H9 (cell line): Measurements from ENCODE around the gene LAX1. TPM values are rescaled to one million over a fixed set of nuclear protein-coding genes. Genes with fewer than 3 reads are reported as not detected.

ENCODE experiments used
- DNase-seq: peaks from one replicate; pipeline ENCODE4 v3.0.0-alpha.2; 2017
- H2AFZ ChIP-seq: one replicate; pipeline ENCODE4 v1.6.1; 2013; ENCODE audit warnings: mild to moderate bottlenecking, low read length, control low read depth, moderate library complexity
- H2AK5ac ChIP-seq: 2 replicates; pipeline ENCODE4 v1.6.1; 2013; ENCODE audit warnings: low read length, control low read depth, mixed read lengths; ENCODE audit not compliant: insufficient read length
- H2BK120ac ChIP-seq: one replicate; pipeline ENCODE4 v1.6.1; 2013; ENCODE audit warnings: low read depth, mild to moderate bottlenecking, low read length, control low read depth, inconsistent platforms; ENCODE audit not compliant: poor library complexity, severe bottlenecking
- H2BK12ac ChIP-seq: 2 replicates; pipeline ENCODE4 v1.6.1; 2013; ENCODE audit warnings: low read length, control low read depth, mixed read lengths, low read depth; ENCODE audit not compliant: insufficient read length
- H2BK15ac ChIP-seq: 2 replicates; pipeline ENCODE4 v1.6.1; 2013; ENCODE audit warnings: low read depth, low read length, control low read depth
- H2BK20ac ChIP-seq: one replicate; pipeline ENCODE4 v1.6.1; 2013; ENCODE audit warnings: low read depth, mild to moderate bottlenecking, low read length, control low read depth, inconsistent platforms; ENCODE audit not compliant: poor library complexity, severe bottlenecking
- H2BK5ac ChIP-seq: 2 replicates; pipeline ENCODE4 v1.6.1; 2013; ENCODE audit warnings: low read length, control low read depth, mixed read lengths; ENCODE audit not compliant: insufficient read length
- H3K14ac ChIP-seq: 2 replicates; pipeline ENCODE4 v1.6.1; 2013; ENCODE audit warnings: low read length, control low read depth; ENCODE audit not compliant: insufficient read depth
- H3K18ac ChIP-seq: 2 replicates; pipeline ENCODE4 v1.6.1; 2013; ENCODE audit warnings: low read depth, mild to moderate bottlenecking, mixed read lengths, low read length, control low read depth; ENCODE audit not compliant: insufficient read length
- H3K23ac ChIP-seq: 2 replicates; pipeline ENCODE4 v1.6.1; 2013; ENCODE audit warnings: low read length, control low read depth, mixed read lengths, low read depth; ENCODE audit not compliant: insufficient read length
- H3K23me2 ChIP-seq: 2 replicates; pipeline ENCODE4 v1.6.1; 2013; ENCODE audit warnings: low read depth, mild to moderate bottlenecking, mixed read lengths, low read length, control low read depth; ENCODE audit not compliant: insufficient read length, poor library complexity, severe bottlenecking
- H3K27ac ChIP-seq: 2 replicates; pipeline ENCODE4 v1.5.1; 2013; ENCODE audit warnings: low read length, control low read depth, mixed read lengths, low read depth; ENCODE audit not compliant: insufficient read length
- H3K27me3 ChIP-seq: 2 replicates; pipeline ENCODE4 v1.6.1; 2013; ENCODE audit warnings: low read length, control low read depth, inconsistent platforms; ENCODE audit not compliant: insufficient read depth
- H3K4ac ChIP-seq: 2 replicates; pipeline ENCODE4 v1.6.1; 2013; ENCODE audit warnings: low read depth, mild to moderate bottlenecking, control low read depth, inconsistent platforms, low read length, moderate library complexity
- H3K4me1 ChIP-seq: 2 replicates; pipeline ENCODE4 v1.6.1; 2013; ENCODE audit warnings: low read length, control low read depth, inconsistent platforms; ENCODE audit not compliant: insufficient read depth
- H3K4me2 ChIP-seq: 2 replicates; pipeline ENCODE4 v1.6.1; 2013; ENCODE audit warnings: low read length, control low read depth, mixed read lengths; ENCODE audit not compliant: insufficient read length, insufficient read depth
- H3K56ac ChIP-seq: 2 replicates; pipeline ENCODE4 v1.6.1; 2013; ENCODE audit warnings: low read depth, mild to moderate bottlenecking, mixed read lengths, low read length, control low read depth; ENCODE audit not compliant: insufficient read length
- H3K79me1 ChIP-seq: 2 replicates; pipeline ENCODE4 v1.6.1; 2013; ENCODE audit warnings: low read depth, mild to moderate bottlenecking, moderate library complexity, low read length, control low read depth, inconsistent platforms; ENCODE audit not compliant: insufficient read depth, poor library complexity, severe bottlenecking
- H3K79me2 ChIP-seq: 2 replicates; pipeline ENCODE4 v1.6.1; 2013; ENCODE audit warnings: low read length, control low read depth, inconsistent platforms; ENCODE audit not compliant: insufficient read depth
- H3K9ac ChIP-seq: 2 replicates; pipeline ENCODE4 v1.6.1; 2013; ENCODE audit warnings: low read length, control low read depth, mixed read lengths; ENCODE audit not compliant: insufficient read length; ENCODE audit errors: extremely low read depth
- H3K9me3 ChIP-seq: one replicate; pipeline ENCODE4 v1.6.1; 2013; ENCODE audit warnings: low read depth, low read length, inconsistent platforms; ENCODE audit not compliant: control insufficient read depth
- H3T11ph ChIP-seq: one replicate; pipeline ENCODE4 v1.6.1; 2013; ENCODE audit warnings: mild to moderate bottlenecking, low read length, control low read depth, inconsistent platforms
- H4K20me1 ChIP-seq: one replicate; pipeline ENCODE4 v1.6.1; 2013; ENCODE audit not compliant: control insufficient read depth, insufficient read length, insufficient read depth
- H4K5ac ChIP-seq: 2 replicates; pipeline ENCODE4 v1.6.1; 2013; ENCODE audit warnings: low read depth, mild to moderate bottlenecking, mixed read lengths, low read length, control low read depth; ENCODE audit not compliant: insufficient read length
- H4K8ac ChIP-seq: replicated peaks from 2 replicates; pipeline ENCODE4 v1.6.1; 2013; ENCODE audit warnings: low read length, control low read depth, mixed read lengths, low read depth; ENCODE audit not compliant: insufficient read length
- H4K91ac ChIP-seq: 2 replicates; pipeline ENCODE4 v1.6.1; 2013; ENCODE audit warnings: low read depth, mild to moderate bottlenecking, moderate library complexity, mixed read lengths, low read length, control low read depth; ENCODE audit not compliant: insufficient read length
- H3K27ac Mint-ChIP-seq, 3 experiments: 2 replicates in 2 of 3; 3 replicates in 1 of 3; pipeline ENCODE4 v1.8.0; 2020 to 2021; ENCODE audit warnings: mixed read lengths in 3 of 3, mild to moderate bottlenecking in 1 of 3, moderate library complexity in 1 of 3
- H3K27me3 Mint-ChIP-seq: 2 replicates; pipeline ENCODE4 v1.8.0; 2021; ENCODE audit warnings: low read depth, mild to moderate bottlenecking, moderate library complexity, mixed read lengths
- H3K36me3 Mint-ChIP-seq, 3 experiments: 2 replicates in 2 of 3; 3 replicates in 1 of 3; pipeline ENCODE4 v1.8.0; 2020 to 2021; ENCODE audit warnings: low read depth in 3 of 3, mixed read lengths in 3 of 3; ENCODE audit not compliant: insufficient read depth in 1 of 3
- H3K4me1 Mint-ChIP-seq, 2 experiments: 2 replicates each; pipeline ENCODE4 v1.8.0; 2020; ENCODE audit warnings: mixed read lengths in 2 of 2
- H3K4me3 Mint-ChIP-seq, 2 experiments: 2 replicates in 1 of 2; 3 replicates in 1 of 2; pipeline ENCODE4 v1.8.0; 2020 to 2021; ENCODE audit warnings: mild to moderate bottlenecking in 2 of 2, mixed read lengths in 2 of 2, moderate library complexity in 1 of 2
- H3K9me3 Mint-ChIP-seq, 2 experiments: 2 replicates in 1 of 2; 3 replicates in 1 of 2; pipeline ENCODE4 v1.8.0; 2020; ENCODE audit warnings: mild to moderate bottlenecking in 2 of 2, mixed read lengths in 2 of 2, moderate library complexity in 1 of 2
- CTCF ChIP-seq: fragments of 200-600 bp; sonication (generic); conservative IDR thresholded peaks from 3 replicates; pipeline ENCODE4 v1.8.0; 2021; ENCODE audit warnings: antibody characterized with exemption, mild to moderate bottlenecking
- WGBS: extraction: QIAGEN DNeasy Blood & Tissue Kit; methylation state at CpG from one replicate; pipeline ENCODE4 v1.1.7; 2013; ENCODE audit warnings: missing lambda C conversion rate, low lambda C conversion rate, mixed read lengths; ENCODE audit not compliant: insufficient read length; ENCODE audit errors: extremely low coverage; 5-methylcytosine and 5-hydroxymethylcytosine counted together
- total RNA-seq: library from RNA; stranded (reverse); gene quantifications from 2 replicates; pipeline ENCODE4 v1.2.1, GENCODE V29; 2021

The LAX1 gene
- total RNA-seq, 1 experiment from 2014 or later = not detected

GRCh38 chr1:203777596-203777995 lies 12.6 kb downstream of the LAX1 start:
- no CpG with 5 or more reads among the region's 3 CpGs for whole genome bisulfite sequencing

More at GRCh38 chr1:203777596-203777995, 12.6 kb downstream of the LAX1 start:
- Histone ChIP-seq H3K56ac (no peak overlapping the region), H3K79me1 (no peaks in the 10 kb centered on the region), H3K14ac (no peak overlapping the region), H3K9ac (no peak overlapping the region), H3K4me1 (no peaks in the 10 kb centered on the region; the same call in 1 of the 2 replicates), H3K23ac (no peak overlapping the region), H4K20me1 (no peaks in the 10 kb centered on the region), H3K18ac (no peak overlapping the region), H2BK5ac (no peak overlapping the region), H3T11ph (no peak overlapping the region), H2AK5ac (no peak overlapping the region), H3K79me2 (no peaks in the 10 kb centered on the region), H3K4ac (no peak overlapping the region), H3K9me3 (no peaks in the 10 kb centered on the region), H2BK120ac (no peak overlapping the region), H4K5ac (no peak overlapping the region), H2AFZ (no peak overlapping the region), H2BK20ac (no peak overlapping the region), H2BK15ac (no peak overlapping the region), H4K91ac (no peak overlapping the region), H3K23me2 (no peaks in the 10 kb centered on the region), H3K27ac (no peak overlapping the region), H4K8ac (no peak overlapping the region), H3K27me3 (no peaks in the 10 kb centered on the region), H2BK12ac (no peak overlapping the region), H3K4me2 (no peak overlapping the region)
- Mint-ChIP-seq H3K4me3 (no peak overlapping the region), H3K9me3 (peaks cover 0 to 3% of the 10 kb centered on the region in 2 experiments; a peak in 2 of 5 replicates), H3K27ac (no peak overlapping the region), H3K36me3 (0 out of 7 replicates have a peak, but pooled peaks cover 0 to 2% (median 0%) of the 10 kb centered on the region in 3 experiments), H3K4me1 (peaks cover 0 to 15% of the 10 kb centered on the region in 2 experiments; a peak in 2 of 4 replicates), H3K27me3 (no peaks in the 10 kb centered on the region)
- no peak for TF ChIP-seq CTCF
- no peak for DNase-seq
